HG03432 (cell line): ENCODE results near the gene CLK1.
"Not testable (repeated sequence)": the region's sequence is repeated elsewhere in the genome, so short reads cannot be mapped to it uniquely, and the experiment has no call there.

ENCODE experiments used
- ATAC-seq: cut with Tn5 transposase; IDR thresholded peaks from one replicate; pipeline ENCODE4 v1.9.1; 2021; ENCODE audit warnings: mild to moderate bottlenecking, moderate library complexity; ENCODE audit not compliant: unreplicated experiment

The CLK1 gene

GRCh38 chr2:200851398-200852248 is 12.8 kb downstream of the CLK1 start:
- ATAC-seq: no peak

- no peak for ATAC-seq
These were observed 13.8 kb downstream of the CLK1 start for GRCh38 chr2:200850512-200851256.

GRCh38 chr2:200847939-200848338 is 16.5 kb downstream of the CLK1 start:
- ATAC-seq: no peak

GRCh38 chr2:200847269-200847668 is 17.2 kb downstream of the CLK1 start:
- ATAC-seq: no peak

DNA sequence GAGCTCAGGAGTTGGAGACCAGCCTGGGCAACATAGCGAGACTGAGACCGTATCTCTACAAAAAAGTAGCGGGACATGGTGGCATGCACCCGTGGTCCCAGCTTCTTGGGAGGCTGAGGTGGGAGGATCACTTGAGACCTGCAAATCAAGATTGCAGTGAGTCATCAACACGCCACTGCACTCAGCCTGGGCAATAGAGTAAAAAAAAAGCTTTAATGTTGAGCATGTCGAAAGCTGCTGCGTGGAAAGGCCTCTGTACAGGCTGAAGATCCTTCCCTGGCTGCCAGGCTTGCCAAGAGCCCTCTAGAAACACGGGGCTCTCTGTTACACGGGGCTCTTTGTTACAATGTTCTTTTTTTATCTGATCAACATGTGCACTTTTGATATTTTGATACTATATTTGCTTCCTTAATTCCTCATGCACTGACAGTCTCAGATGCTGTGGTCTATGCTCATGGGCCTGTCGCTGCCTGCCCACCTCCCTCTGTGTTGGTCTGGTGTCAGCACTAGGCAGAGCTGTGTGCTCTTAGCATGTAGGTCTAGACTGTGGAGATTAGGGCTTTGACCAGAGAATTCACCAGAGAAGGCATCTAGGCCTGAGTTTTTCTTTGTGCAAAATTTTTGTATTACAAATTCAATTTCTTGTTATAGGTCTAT is 18.7 kb downstream of the CLK1 start:
- no peak for ATAC-seq

DNA sequence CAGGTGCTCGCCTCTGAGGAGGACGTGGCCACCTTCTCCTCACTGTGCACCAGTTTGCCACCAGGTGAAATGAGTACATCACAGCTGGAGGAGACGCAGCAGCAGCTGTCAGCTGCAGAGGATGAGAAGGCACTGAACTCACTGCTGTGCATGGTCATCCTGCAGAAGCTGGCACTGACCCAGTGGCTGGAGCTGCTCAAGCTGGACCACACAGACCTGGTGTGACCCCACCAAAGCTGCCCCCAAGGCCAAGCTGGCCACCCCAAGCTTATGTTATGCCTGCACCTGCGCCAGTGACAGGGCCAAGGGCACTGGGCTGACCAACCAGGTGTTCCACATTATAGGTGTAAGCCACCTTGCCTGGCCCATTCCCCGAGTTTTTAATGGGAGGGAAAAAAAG is 19.3 kb downstream of the CLK1 start:
- no peak for ATAC-seq

DNA sequence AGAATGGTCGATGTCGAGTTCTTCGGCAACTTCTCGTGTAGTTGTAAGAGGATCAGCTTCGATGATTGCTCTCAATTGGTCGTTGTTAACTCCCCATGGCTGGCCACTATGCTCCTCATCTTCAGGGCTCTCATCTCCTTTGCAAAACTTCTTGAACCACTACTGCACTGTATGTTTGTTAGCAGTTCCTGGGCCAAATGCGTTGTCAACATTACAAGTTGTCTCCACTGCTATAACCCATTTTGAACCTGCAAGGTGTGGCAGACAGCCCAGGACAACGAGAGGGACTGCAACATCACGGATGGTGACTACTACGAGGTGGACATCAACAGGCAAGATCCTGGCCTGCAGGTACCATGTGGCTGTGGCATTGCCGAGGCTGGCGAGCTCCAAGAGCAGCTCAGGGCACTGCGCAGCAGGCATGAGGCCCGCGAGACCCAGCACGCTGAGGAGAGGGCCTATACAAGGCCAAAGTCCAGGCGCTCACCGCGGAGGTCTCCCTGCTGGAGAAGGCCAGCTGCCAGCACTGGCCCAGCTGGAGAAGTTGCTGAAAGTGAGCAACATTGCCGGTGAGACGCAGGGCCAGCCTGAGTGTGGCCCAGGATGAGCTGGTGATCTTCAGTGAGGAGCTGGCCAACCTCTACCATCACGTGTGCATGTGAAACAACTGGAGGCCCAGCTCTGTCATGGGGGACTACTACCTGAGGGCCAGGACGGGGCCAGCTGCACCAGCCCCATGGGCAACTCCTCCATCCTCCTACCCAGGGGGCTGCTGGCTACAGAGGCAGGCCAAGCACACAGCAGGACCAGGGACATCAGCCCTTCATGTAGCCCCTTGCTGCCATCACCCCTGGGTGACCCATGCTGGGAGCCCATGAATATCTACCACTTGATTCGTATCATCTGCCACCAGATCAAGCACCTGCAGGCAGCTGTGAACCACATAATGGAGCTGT is 20.2 kb downstream of the CLK1 start:
- ATAC-seq: no peak

DNA sequence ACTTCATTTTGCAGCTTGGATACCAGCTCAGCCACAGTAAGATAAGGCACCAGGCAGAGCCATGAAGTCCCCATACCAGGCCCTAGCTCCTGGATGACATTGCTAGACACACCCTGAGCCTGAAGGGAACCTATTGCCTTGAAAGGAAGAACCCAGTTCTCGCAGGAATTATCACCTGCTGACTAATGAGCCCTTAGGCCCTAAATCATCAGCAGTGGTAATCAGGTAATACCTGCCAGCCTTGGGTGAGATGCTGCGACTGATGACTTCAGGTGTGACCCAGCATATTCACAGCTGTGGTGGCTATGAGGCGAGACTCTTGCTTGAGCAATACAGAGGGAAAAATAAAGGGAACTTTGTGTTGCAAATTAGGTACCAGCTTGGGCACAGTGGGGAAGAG is 24.9 kb downstream of the CLK1 start:
- ATAC-seq: no peak

- no peak for ATAC-seq
These were observed 29.8 kb downstream of the CLK1 start for GRCh38 chr2:200834701-200835100.

- no peak for ATAC-seq
These were observed 35.2 kb downstream of the CLK1 start for GRCh38 chr2:200829258-200829655.

GRCh38 chr2:200828572-200829257 is 35.7 kb downstream of the CLK1 start:
- no peak for ATAC-seq

DNA sequence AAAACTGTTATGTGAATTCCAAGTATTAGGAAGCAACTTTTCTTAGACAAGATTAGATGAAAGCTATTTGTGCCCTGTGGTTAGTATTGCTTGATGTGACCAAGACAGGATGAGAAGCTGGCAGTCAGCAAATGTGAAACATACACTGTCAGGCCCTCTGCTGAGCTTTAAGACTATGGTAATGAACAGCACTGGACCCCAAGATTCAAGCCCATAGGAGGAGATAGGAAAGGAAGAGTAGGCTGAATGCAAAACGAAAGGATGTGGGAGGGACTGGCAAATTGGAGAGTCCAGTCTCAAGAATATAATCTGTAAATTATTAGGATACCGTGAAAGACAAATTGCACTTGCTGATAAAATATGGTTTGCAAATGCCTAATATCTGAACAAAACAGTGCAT is 36.4 kb downstream of the CLK1 start:
- ATAC-seq: no peak

DNA sequence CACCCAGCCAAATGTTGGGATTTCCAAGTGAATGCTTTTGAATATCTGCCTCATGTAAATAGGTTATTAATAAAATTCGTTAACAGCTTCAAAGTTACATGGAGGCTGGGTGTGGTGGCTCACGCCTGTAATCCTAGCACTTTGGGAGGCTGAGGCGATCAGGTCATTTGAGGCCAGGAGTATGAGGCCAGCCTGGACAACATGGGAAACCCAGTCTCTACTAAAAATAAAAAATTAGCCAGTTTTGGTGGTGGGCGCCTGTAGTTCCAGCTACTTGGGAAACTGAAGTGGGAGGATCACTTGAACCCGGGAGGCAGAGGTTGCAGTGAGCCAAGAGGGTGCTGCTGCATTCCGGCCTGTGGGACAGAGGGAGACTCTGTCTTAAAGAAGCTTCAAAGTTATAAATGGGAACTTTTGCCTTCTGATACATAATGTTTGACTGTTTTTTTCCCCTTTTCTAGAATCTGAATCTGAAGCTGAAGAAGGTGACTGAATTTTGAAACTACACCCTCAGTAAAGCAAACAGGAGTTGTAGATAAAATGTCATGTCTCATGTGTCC is 42.7 kb downstream of the CLK1 start:
- no peak for ATAC-seq

DNA sequence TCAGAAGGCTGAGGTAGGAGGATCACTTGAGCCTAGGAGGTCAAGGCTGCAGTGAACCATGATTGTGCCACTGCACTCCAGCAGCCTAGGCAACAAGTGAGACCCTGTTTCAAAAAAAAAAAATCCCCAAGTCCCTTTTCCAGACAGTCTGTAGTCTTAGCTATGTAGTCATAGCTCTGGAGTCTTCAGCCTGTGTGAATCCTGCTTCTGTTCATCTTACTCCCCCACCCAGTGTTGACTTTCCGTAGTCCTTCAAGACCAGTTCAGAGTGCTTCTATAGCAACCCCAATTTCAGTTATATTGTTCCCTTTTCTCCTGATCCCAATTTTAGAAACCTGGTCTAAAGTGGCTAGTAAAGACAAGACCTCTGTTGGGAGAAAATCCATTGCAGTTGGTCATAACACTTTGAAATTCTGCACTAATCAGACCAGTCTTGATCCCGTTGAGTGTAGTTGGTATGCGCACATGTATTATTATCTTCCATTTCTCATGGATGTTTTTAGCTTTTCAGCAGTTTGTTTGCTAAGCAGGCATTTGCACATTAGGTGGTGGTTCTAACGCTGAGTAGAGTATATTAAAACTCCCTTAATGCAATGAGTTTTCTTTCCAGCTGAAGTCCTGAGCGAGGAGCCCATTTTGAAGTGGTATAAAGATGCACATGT is 43.8 kb downstream of the CLK1 start:
- ATAC-seq: no peak

- not testable (repeated sequence) for ATAC-seq
These were observed 45.7 kb downstream of the CLK1 start for GRCh38 chr2:200818732-200819131.

- ATAC-seq: no peak
These were observed 49.5 kb downstream of the CLK1 start for GRCh38 chr2:200814917-200815316.

GRCh38 chr2:200814276-200814815 is 50.1 kb downstream of the CLK1 start:
- peak; percentile 12 for ATAC-seq

- ATAC-seq: peak; percentile 43
These were observed 52.1 kb downstream of the CLK1 start for GRCh38 chr2:200812122-200813022.
